Astrocyte (in vitro differentiated cells and primary cell): ENCODE results near the gene FBXO34.

Experiments
- CTCF ChIP-seq: IDR thresholded peaks from 2 replicates; pipeline ENCODE4 v1.5.1; 2011; ENCODE audit warnings: low read depth, mild to moderate bottlenecking, inconsistent platforms, low read length, moderate library complexity; ENCODE audit not compliant: insufficient read depth
- EZH2 ChIP-seq: IDR thresholded peaks from 2 replicates; pipeline ENCODE4 v1.6.1; 2012; ENCODE audit warnings: mild to moderate bottlenecking, low read length, inconsistent platforms; ENCODE audit not compliant: insufficient read depth

GRCh38 chr14:55388160-55388559 is 116.9 kb downstream of the FBXO34 start:
- no peak for TF ChIP-seq CTCF
- no peak for TF ChIP-seq EZH2
